Head of caudate nucleus (tissue), 42 donors: ENCODE results near the gene CEP70.
"Not testable (repeated sequence)": the region's sequence is repeated elsewhere in the genome, so short reads cannot be mapped to it uniquely, and the experiment has no call there.

ENCODE experiments used
- DNase-seq, 42 donors: peaks; one replicate each; pipeline versions ENCODE4 v3.0.0 to v3.0.0-alpha.2; 2020 to 2021; ENCODE audit warnings: mixed read lengths in 7 of 42
- intact Hi-C: fragments of 100-400 bp; cut with DNase I; formaldehyde crosslinking; loops from one replicate; pipeline ENCODE4 v1.15.0; 2022

The CEP70 gene

DNA sequence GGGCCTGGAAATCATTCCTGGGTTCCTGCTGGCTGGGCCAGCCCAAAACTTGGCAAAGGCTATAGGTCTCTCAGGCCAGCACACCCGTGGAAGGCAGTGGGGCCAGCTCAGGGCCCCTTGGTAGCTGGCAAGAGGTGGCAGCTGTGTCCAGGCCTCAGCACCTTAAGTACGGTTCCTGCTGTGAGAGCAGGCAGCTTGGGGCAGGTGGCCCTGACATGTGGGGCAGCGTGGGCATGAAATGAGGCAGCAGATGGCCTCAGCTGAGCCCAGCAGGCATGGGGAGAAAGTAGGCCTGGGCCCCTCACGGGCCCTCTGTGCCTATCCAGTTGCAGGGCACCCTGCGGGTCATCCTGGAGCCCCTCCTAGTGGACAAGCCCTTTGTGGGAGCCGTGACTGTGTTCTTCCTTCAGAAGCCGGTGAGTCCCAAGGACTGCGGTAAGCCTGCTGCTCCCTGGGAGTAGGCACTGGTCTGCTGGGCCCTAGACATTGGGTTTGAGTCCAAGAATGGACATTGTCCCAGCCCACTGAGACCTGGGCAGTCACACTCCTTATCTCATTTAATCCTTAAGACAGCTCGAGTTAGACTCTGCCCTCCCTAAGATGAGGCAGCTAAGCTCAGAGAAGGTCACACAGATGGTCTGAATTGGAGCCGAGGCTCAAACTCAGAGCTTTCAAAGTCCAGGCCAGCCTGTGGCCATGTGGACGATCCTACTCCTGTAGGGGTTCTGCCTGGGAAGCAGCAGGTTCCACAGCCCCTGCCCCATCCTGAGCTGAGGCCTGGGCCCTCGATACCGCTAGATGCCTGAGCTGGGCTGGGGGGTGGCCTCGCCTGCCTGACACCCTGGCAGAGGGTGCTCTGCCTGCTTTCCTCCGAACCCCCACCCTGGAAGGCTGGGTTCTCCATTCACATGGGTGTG, 134.2 kb downstream of the CEP70 start:
- DNase-seq: peak in 7 of 42 donors; percentile 6 to 32 (median 23)
- intact Hi-C loops: no loop called here

DNA sequence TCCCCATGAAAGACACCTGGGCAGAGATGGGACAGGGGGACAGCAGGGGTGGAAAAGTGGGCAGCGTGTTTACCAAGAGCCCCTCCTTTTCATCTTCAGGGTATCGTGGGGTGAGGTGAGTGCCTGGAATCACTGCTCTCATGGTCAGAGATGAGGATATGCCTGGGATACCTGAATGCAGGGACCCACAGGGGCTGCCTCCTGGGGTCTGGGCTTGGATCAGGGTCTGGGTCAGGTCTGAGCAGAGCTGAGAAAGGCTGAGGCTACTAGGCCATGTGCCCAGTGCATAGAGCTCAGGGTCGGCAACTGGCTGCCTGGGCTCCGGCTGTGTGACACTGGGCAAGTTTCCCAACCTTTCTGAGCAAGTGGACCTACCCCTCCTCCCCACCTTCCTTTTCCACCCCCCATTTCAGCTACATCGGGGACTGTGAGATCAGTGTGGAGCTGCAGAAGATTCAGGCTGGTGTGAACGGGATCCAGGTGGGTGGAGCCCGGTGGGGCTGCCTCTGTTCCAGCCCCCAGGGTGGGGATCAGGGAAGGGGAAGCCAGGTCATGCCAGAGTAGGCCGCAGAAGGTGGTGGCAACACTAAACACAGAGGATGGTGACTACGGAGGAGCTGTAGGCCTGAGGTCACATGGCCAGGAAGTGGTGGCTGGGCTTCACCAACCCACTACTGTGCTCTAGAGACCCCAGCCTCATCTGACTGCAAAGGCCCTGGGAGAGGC, 135.1 kb downstream of the CEP70 start:
- DNase-seq: peak in 7 of 42 donors; percentile 4 to 25 (median 12)
- intact Hi-C loops: no loop called here

DNA sequence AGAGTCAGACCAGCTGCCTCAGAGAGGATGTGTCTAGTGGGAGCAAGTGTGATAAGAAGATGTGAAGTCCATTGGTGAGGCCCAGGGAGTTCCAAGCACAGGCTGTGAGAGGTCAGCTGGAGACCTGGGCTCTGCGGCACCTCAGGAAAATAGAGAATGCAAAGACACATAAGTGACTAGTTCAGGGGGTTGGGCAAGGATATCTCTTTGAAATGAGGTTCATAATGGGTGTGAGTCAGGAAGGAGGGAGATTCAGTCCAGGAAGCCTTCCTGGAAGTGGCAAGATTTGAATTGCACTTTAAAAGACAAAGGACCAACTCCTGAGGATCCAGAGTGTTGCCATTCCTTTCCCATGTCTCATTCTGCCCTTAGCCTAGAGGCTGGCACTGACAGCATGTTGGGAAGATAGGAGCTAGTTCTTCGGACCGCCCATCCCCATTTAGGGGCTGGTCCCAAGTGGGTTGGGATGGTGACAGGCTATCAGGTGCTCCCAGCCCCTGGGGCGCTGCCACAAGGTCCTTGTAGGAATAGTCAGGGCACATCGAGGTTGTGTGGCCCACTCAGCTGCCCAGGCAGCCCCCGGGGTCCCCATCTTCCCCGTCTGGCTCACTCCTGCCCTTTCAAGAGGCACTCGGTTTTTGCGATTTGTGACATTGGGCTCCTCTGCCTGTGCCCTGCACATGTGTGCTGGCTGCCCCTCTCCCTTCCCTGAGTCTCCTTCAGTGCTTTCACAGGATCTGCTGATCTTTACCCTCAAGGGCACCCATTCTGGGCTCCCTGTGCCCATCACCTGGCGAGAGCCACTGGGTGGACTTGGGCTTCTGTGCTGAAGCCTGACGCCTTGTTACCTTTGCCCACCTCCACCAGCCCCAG, 136.0 kb downstream of the CEP70 start:
- peak in 6 of 42 donors; percentile 10 to 23 (median 17) for DNase-seq
- intact Hi-C loops: no loop called here

DNA sequence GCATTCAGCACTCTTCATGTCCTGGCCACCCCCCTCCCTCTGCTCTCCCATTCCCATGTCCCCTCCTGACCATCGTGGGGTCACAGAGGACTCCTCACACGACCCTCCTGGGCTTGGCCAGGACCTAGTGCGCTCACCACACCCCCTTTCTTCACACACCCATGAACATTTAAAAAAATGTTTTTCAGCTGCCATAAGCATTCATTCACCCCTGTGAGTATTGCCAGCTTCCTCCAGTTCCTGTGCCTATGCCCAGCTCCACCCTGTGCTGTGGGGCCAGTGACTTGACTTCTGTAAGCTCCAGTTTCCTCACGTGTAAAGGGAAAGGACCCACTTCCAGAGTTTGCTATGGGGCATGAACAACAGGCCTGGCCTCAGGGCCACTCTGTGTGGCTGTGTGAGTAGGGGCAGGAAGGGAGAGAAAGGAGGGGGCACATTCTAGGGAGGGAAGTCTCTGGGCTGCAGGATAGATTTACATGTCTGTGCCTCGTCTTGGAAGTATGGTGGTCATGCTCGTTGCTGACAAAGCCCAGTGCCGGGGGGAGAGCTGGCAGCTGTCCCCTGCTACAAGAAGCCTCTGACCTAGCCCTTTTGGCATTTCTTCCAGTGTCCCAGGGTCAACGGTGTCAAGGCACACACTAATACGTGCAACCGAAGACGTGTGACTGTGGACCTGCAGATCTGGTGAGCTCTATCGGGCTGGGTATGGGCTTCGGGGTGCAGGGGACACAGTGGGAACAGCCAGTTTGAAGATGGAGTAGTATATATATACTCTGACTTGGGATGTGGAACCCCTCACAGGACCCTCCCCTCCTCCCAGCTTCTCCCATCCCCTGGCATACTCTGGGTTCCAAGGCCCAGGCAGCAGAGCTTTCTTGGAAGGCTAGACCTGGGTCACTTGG, 136.8 kb downstream of the CEP70 start:
- intact Hi-C loops: no loop called here
- DNase-seq: peak in 3 of 42 donors; percentile 11 to 29 (median 16)

DNA sequence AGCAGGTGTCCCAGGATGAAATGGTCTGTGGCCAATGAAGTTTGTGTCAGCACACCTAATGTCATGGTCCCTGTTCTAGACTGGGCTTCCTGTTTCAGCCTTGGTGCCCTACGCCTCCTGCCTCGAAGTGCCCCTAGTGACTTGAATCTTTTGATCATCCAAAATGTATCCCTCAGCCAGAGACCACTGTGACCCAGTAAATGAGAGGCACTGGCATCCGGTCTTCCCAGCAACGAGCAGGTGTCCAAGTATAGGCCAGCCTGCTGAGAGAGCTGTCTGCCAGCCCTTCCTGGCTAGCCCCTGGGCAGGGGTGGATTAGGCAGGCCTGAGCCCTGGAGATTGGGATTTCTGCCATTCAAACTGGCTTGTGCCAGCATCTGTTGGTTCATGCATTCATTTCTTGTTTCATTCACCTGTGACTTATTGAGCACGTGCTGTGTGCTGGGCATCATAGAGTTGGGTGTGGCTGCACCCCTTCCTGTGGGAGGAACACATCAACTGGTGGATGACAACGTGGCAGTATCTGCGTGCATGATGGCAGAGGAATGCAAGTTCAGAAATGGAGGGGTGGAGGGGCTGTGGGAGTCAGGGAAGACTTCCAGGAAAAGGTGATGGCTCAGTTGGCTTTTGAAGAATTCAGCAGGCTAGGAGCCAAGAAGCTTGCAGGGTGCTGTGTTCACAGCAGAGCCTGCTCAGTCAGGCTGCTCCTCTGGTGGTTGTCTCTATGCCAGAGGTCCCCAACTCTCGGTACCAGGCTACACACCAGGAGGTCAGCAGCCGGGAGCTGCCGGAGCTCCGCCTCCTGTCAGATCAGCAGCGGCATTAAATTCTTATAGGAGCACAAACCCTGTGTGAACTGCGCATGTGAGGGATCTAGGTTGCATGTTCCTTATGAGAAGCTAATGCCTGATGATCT, 138.0 kb downstream of the CEP70 start:
- peak in 5 of 42 donors; percentile 11 to 34 (median 23) for DNase-seq
- intact Hi-C loops: no loop called here

DNA sequence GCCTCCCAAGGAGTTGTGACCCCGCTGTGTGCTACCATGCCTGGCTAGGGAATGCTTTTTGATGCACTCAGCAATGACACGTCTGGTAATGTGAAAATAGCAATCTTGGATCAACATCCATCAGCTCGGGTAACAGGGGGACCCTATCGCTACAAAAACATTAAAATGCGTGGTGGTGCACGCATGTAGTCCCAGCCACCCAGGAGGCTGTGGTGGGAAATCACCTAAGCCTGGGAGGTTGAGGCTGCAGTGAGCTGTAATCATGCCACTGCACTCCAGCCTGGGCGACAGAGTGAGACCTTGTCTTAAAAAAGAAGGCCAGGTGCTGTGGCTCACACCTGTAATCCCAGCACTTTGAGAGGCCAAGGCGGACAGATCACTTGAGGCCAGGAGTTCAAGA, 140.1 kb downstream of the CEP70 start:
- DNase-seq: peak in 2 of 42 donors; percentile 10 to 18
- intact Hi-C loops: not testable (repeated sequence)

DNA sequence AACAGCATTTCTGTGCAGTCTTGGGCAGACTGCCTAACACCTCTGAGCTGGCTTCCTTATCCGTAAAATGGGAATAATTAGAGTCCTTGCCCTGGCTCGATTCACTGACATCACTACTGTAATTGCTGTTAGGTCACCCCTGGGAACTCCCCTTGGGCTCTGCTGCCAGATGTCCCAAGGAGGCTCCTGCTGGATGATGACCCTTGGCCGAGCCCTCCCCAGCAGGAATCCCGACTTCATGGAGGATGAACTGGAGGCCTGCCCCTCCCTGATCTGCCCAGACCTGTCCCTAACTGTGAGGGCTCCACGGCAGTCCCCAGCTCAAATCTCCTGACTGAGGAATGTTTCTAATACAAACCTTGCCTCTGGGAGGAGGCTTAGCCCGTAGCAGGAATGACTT, 141.6 kb downstream of the CEP70 start:
- peak in 2 of 42 donors; percentile 7 to 22 for DNase-seq
- intact Hi-C loops: no loop called here

DNA sequence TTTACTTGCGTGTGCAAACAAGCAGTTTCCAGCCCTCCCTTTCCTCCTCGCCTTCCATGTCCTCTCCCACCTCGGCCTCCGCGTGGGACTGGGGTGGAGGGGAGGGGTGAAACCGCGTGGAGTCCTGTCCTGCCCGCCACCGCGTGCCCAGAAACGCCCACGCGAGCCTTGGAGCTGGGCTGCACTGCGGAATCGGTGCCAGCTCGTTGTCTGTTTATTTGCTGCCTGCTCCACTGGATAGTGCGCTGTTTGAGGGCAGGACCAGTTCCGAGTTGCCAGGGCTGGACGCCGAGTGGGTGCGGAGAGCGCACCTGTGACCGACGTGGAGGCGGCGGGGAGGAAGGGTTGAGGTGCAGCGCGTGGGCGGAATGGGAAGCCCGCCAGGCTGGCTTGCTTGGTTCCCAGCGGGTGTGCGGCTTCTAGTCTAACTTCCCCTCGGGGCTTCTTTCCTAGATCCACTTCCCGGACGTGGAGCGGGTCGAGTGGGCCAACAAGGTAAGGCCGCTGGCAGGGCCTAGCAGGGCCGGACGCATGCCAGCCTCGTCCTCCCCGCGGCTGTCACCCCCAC, 142.4 kb downstream of the CEP70 start:
- intact Hi-C loops: no loop called here
- peak in 3 of 42 donors; percentile 23 to 44 (median 30) for DNase-seq

DNA sequence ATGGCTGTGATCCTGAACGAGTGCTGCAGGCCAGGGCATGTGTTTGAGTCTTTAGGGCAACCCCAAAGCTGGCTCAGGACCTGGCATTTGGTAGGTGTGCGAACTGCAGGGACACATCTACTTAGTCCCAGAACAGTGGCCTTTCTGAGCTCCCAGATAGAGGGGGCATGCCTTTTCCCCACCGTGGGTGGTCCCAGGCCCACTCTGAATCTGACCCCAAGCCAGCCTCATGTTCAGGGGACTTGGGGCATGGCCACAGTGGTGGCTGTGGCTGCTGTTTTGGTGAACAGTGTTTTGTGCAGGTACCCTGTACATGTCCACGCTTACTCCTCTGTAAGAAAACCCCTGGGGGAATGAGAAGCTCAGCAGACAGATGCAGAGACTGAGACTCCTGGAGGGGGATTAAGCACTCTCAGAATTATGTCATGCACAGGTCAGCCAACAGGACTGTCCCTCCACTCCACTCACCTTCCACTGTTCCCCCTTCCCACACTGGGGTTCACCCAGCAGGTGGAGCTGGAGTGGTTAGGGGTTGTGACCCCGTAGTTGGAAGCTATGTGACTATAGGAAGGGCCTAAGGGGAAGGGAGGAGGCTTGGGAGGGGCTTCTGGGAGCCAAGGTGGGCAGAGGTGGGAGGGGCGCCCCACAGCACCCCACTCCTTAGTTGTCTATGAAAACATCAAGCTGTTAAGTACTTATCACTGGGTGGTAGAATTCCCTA, 143.2 kb downstream of the CEP70 start:
- DNase-seq: peak in 2 of 42 donors; percentile 5 to 12
- intact Hi-C loops: no loop called here

DNA sequence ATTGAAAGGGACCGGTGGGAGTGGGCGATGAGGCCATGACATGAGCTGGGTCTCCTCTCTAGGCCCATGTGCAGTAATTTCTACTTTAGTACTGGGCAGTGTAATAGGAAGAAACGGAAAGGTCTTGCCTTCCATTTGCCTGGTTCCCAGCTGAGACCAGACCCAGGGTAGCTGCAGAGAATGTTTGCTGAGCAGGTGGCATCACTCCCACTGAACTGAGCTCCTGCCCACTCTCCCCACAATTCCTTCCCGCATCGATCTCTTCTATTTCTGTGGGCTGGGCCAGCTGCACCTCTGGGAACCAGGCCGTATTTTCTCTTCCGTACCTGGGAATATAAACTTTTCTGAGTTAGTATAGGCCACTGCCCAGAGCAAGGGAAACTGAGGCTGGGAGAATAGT, 143.9 kb downstream of the CEP70 start:
- DNase-seq: peak in 2 of 42 donors; percentile 15 to 25
- intact Hi-C loops: no loop called here

DNA sequence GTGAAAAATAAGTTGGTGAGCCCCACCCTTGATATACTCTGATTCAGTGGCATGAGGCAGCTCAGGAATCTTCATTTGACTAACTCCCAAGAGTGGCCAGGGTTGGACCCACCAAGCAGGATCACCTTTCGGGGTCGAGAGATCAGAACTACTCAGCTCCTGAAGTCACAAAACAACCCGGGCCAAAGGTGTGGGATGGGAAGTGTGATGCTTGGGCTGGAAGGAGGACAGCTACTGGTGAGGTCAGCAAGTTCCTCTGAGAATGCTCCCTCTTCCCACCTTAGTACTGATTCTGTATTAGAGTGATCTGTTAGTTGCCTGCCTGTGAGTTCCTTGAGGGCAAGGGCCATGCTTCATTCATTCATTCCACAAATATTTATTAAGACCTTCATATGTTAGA, 144.6 kb downstream of the CEP70 start:
- DNase-seq: peak in 1 of 42 donors; percentile 10
- intact Hi-C loops: no loop called here

DNA sequence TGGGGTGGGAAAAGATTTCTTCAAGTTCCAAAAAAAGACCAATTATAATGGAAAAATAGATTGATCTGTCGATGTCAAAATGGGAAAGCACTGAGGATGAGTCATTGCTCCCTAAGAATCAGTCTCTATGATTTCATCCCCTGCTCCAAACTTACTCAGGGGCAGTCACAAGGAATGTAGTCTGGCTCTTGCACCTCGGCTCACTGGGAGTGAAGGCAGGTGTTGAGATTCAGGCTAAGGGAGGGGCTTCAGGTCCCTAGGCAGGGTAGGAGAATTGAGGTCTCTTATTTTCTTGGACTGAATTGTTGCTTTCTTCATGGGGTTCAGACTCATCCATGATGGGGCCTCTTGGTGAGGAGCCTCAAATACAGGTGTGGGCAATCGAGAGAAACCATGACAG, 145.4 kb downstream of the CEP70 start:
- intact Hi-C loops: no loop called here
- peak in 1 of 42 donors; percentile 7 for DNase-seq

DNA sequence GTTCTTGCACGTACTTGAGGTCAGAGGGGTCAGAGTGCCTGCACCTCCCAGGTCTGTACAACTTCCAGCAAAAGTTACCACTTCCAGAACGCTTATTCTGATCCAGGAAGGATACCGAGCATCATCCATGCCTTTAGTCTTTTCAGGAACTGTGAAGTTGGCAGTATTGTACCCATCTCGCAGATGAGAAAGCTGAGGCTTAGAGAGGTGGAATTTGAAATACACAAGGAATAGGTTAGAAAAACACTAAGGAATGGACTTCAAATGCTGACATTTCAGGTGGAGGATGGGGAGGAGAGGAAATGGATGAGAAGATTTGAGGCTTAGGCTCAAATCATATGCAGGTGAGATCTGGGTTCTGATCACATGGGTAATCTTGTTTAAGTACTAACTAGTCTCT, 148.4 kb downstream of the CEP70 start:
- intact Hi-C loops: no loop called here
- DNase-seq: no peak

DNA sequence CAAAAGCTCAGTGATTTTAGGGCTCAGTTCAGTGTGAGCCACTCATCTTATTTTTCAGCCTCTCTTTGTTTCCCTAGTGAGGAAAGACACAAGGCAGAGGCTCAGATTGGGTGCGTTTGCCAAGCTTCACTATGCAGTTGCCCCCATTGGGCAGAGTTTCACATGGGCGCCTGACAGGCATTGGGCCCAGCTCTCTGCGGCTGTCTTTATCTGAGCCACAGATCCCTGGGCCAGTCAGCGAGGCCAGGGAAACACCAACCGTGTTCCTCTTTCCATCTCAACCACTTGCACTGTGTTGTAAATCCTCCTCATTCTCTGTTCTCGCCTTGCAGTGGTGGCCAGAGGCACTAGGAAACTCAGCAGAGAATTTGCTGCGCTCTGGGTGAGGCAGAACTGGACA, 148.8 kb downstream of the CEP70 start:
- DNase-seq: peak in 1 of 42 donors; percentile 7
- intact Hi-C loops: no loop called here
